Stimulated activated naive B cell treated with anti-CD40 and anti-IgM and Interleukin-4, amounts not matched to agents 10 μg/mL and 1 μg/mL and 100 μg/mL, for 72 hours (primary cell): ENCODE results near the gene PITRM1.

Source experiments
- ATAC-seq, 2 donors: fragments of 150-1000 bp; cut with Tn5 transposase; replicated peaks; 2 replicates each; pipeline ENCODE4 v1.10.0; 2021; ENCODE audit warnings: moderate library complexity in 1 of 2
- DNase-seq: peaks from one replicate; pipeline ENCODE4 v3.0.0; 2021
- H3K27ac Mint-ChIP-seq: one replicate; pipeline ENCODE4 v1.8.0; 2022; ENCODE audit warnings: mild to moderate bottlenecking, mixed read lengths
- H3K27me3 Mint-ChIP-seq, 2 donors: one replicate each; pipeline ENCODE4 v1.8.0; 2022; ENCODE audit warnings: mixed read lengths in 2 of 2
- H3K36me3 Mint-ChIP-seq, 2 donors: one replicate each; pipeline ENCODE4 v1.8.0; 2022; ENCODE audit warnings: mixed read lengths in 2 of 2, mild to moderate bottlenecking in 1 of 2
- H3K4me1 Mint-ChIP-seq, 2 donors: one replicate each; pipeline ENCODE4 v1.8.0; 2022; ENCODE audit warnings: mixed read lengths in 2 of 2, mild to moderate bottlenecking in 1 of 2
- H3K4me3 Mint-ChIP-seq, 2 donors: one replicate each; pipeline ENCODE4 v1.8.0; 2022; ENCODE audit warnings: mild to moderate bottlenecking in 2 of 2, mixed read lengths in 2 of 2, moderate library complexity in 1 of 2
- H3K9me3 Mint-ChIP-seq, 2 donors: one replicate each; pipeline ENCODE4 v1.8.0; 2022; ENCODE audit warnings: mixed read lengths in 2 of 2, mild to moderate bottlenecking in 1 of 2

The PITRM1 gene

GRCh38 chr10:3135006-3135405 is 37.6 kb downstream of the PITRM1 start:
- no peak for DNase-seq
- peak overlapping the region; percentile 5 for H3K27ac Mint-ChIP-seq
- peaks cover 48 to 74% of the 10 kb centered on the region in 2 donors for H3K36me3 Mint-ChIP-seq
- no peaks in the 10 kb centered on the region for H3K9me3 Mint-ChIP-seq
- no peaks in the 10 kb centered on the region for H3K27me3 Mint-ChIP-seq
- H3K4me3 Mint-ChIP-seq: no peak overlapping the region
- H3K4me1 Mint-ChIP-seq: no peaks in the 10 kb centered on the region
- no peak for ATAC-seq

DNA sequence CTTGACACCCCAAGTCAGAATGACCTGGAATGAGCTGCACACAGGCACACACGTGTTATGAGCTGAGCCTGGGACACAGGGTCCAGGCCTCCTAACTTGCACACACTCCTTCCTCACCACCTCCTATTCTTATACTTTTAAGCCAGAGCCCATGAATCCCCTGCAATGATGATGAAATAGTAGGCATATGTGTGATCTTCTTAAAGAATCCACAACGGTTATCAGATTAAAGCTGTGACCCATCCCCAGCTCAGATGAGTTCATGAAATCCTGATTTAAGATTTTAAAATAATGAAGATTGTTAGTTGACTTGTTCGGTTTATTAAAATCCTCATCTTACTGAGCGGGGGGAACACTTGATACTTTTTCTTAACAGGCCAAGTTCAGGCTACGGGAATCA is 38.6 kb downstream of the PITRM1 start:
- Mint-ChIP-seq H3K27me3 (no peaks in the 10 kb centered on the region), H3K9me3 (no peaks in the 10 kb centered on the region), H3K4me3 (no peak overlapping the region), H3K27ac (no peak overlapping the region), H3K36me3 (peaks cover 55 to 74% of the 10 kb centered on the region in 2 donors), H3K4me1 (no peaks in the 10 kb centered on the region)
- DNase-seq (no peak), ATAC-seq (no peak)

DNA sequence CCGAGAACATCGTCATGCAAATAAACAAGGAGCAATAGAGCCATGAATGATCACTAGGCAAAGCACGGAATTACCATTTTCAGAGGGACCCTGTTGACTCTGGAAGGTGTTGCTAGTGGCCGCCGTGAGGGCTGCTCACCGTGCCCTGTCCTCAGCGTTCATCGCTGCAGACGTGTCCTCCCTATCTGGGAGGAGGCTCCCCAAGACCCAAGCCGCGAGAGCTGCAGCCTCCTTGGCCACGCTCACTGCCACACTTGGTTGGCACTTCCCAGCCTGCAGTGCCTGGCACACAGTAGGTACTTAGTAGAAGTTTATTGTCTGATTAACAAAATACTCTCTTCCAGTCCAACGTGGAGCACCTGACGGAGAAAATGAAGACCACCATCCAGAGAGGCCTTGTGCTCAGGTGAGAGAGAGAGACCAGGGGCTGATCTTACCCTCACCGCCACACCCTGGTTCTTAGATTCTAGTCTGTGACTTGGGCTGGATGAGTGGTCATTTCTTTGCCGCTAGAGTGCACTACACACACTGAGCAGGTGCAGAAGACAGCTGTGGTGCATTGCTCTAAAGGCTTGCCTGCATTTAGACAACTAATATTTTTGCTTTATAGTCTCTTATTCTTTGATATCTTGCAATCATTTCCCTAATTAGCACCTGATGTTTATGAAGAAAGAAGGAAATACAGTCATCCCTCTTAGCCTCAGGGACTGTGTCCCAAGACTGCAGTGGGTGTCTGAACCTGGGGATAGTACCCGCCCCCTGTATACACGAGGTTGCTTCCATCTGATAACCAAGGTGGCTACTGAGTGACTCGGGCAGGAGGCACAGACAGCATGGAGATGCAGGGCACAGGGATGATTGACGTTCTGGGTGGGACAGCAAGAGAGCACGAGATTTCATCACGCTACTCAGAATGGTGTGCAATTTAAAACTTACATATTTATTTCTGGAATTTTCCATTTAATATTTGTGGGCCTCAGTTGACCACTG is 40.3 kb downstream of the PITRM1 start:
- Mint-ChIP-seq H3K27ac (peak overlapping the region; percentile 69), H3K9me3 (peaks cover 0 to 1% of the 10 kb centered on the region in 2 donors), H3K36me3 (peaks cover 55 to 79% of the 10 kb centered on the region in 2 donors), H3K4me3 (no peak overlapping the region), H3K4me1 (no peaks in the 10 kb centered on the region), H3K27me3 (no peaks in the 10 kb centered on the region)
- DNase-seq (no peak), ATAC-seq (no peak)

GRCh38 chr10:3131098-3131497 is 41.5 kb downstream of the PITRM1 start:
- DNase-seq: no peak
- Mint-ChIP-seq H3K36me3 (peaks cover 52 to 80% of the 10 kb centered on the region in 2 donors), H3K9me3 (peaks cover 0 to 1% of the 10 kb centered on the region in 2 donors), H3K4me1 (peaks cover 0 to 2% of the 10 kb centered on the region in 2 donors), H3K4me3 (no peak overlapping the region), H3K27ac (no peak overlapping the region), H3K27me3 (no peaks in the 10 kb centered on the region)
- no peak for ATAC-seq

DNA sequence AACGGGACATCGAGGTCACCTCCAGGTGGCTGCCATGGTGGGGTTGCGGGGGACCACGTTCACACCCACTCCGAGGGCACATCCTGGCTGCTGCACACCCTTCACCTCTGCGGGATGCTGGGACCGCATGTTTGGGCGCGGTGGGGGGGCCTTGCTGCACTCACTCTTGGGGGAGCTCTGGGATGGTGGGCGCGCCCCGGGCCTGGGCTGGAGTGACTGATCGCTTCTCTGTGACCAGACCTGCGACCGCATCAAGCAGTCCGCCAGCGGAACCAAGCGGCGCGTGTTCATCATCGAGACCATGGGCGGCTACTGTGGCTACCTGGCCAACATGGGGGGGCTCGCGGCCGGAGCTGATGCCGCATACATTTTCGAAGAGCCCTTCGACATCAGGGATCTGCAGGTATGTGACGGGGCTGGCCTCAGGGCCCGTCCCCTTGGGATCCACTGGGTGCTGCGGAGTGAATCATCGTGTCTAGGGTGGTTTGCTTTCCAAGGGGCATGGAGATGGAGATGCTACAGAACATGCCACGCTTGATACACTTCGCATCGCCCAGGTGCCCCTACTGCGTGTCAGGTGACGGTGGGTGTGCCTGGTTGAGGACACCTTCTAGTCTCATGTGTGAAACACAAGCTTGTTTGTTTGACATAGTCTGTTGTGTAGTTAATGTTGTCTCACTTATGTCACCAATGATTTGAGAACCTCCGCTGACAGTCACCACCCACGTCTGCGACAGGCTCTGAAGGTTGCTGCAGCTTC is 42.8 kb downstream of the PITRM1 start:
- ATAC-seq (peak in 1 of 2 donors; percentile 4), DNase-seq (no peak)
- Mint-ChIP-seq H3K4me1 (peaks cover 0 to 2% of the 10 kb centered on the region in 2 donors), H3K27me3 (no peaks in the 10 kb centered on the region), H3K27ac (peak overlapping the region; percentile 84), H3K9me3 (peaks cover 0 to 1% of the 10 kb centered on the region in 2 donors), H3K36me3 (peaks cover 53 to 85% of the 10 kb centered on the region in 2 donors), H3K4me3 (no peak overlapping the region)

GRCh38 chr10:3128379-3129130 is 44.0 kb downstream of the PITRM1 start:
- peaks cover 52 to 83% of the 10 kb centered on the region in 2 donors for H3K36me3 Mint-ChIP-seq

GRCh38 chr10:3127921-3128320 is 44.7 kb downstream of the PITRM1 start:
- peak overlapping the region; percentile 25 for H3K27ac Mint-ChIP-seq
- H3K9me3 Mint-ChIP-seq: peaks cover 0 to 1% of the 10 kb centered on the region in 2 donors
- no peak overlapping the region for H3K4me3 Mint-ChIP-seq
- ATAC-seq (no peak), DNase-seq (no peak)
- peaks cover 0 to 2% of the 10 kb centered on the region in 2 donors for H3K4me1 Mint-ChIP-seq
- no peaks in the 10 kb centered on the region for H3K27me3 Mint-ChIP-seq
- peaks cover 55 to 84% of the 10 kb centered on the region in 2 donors for H3K36me3 Mint-ChIP-seq

More at GRCh38 chr10:3128379-3129130, 44.0 kb downstream of the PITRM1 start:
- Mint-ChIP-seq H3K27ac (peak overlapping the region; percentile 54), H3K4me1 (peaks cover 0 to 2% of the 10 kb centered on the region in 2 donors), H3K4me3 (no peak overlapping the region), H3K27me3 (no peaks in the 10 kb centered on the region), H3K9me3 (peaks cover 0 to 1% of the 10 kb centered on the region in 2 donors)
- no peak for ATAC-seq
- DNase-seq: no peak

DNA sequence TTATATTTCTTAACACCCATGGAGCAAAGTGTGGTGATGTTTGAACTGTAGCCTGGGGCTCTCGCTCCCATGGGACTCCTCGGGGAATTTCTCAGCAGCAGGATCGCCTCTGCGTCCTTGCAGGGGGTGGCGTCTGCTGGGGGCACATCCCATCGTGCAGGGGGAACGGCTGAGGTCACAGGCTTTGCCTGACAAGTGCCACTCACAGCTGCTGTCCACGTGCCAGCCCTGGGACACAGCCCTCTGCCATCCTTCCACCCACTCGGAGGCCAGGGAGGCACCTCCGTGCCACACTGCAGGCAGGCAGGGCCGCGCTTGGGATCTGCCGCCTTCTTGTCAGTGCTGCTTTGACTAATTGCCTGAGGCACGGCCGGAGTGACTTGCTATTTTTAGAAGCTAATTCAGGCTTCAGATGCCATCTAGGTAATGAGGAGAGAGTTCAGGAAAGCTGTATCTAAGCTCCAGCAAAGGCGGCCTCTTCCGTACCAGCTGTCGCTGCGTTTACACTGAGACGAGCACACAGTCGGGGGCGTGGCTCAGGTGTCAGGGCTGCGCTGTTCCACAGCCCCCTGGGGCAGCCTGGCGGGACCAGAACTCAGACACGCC is 45.7 kb downstream of the PITRM1 start:
- Mint-ChIP-seq H3K4me3 (no peak overlapping the region), H3K4me1 (peaks cover 0 to 2% of the 10 kb centered on the region in 2 donors), H3K36me3 (peaks cover 55 to 84% of the 10 kb centered on the region in 2 donors), H3K27ac (peak overlapping the region; percentile 20), H3K27me3 (no peaks in the 10 kb centered on the region), H3K9me3 (peaks cover 0 to 1% of the 10 kb centered on the region in 2 donors)
- ATAC-seq (no peak), DNase-seq (no peak)

- DNase-seq (no peak), ATAC-seq (no peak)
- Mint-ChIP-seq H3K9me3 (peaks cover 0 to 1% of the 10 kb centered on the region in 2 donors), H3K27ac (peak overlapping the region; percentile 9), H3K4me1 (peaks cover 0 to 2% of the 10 kb centered on the region in 2 donors), H3K36me3 (peaks cover 56 to 82% of the 10 kb centered on the region in 2 donors), H3K27me3 (no peaks in the 10 kb centered on the region), H3K4me3 (no peak overlapping the region)
These were observed 46.3 kb downstream of the PITRM1 start for GRCh38 chr10:3126249-3126648.

DNA sequence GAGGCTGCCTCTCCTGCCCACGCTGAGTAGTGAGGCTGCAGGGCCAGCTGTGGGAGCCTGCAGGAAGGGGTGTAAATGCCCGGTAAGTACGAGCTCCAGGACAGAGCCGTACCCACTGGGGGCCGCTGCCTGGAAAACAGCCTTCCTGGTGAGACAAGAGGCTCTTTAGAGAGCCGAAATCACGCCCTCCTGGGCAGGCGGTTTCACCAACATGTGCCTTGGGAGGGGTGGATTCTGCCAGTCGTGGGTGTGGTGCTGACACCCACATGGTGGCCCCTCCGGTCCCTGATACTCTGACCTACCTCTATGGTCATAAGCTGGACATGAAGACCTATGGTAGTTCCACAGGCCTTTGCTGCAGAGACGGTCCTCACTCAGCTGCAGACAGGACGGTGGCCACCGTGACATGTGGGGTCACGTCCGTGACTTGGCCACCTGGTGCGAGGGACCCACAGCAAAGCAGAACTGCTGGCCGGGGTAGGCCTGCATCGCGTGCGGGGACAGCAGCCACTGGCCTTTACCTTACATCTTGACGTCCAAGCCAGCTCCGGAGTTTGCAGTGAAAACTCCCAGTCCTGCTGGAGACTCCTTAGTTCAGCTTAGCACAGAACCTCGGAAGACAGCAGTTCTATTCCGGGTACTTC is 46.9 kb downstream of the PITRM1 start:
- H3K4me3 Mint-ChIP-seq: no peak overlapping the region
- H3K27ac Mint-ChIP-seq: no peak overlapping the region
- peaks cover 0 to 2% of the 10 kb centered on the region in 2 donors for H3K4me1 Mint-ChIP-seq
- no peak for ATAC-seq
- peaks cover 59 to 84% of the 10 kb centered on the region in 2 donors for H3K36me3 Mint-ChIP-seq
- H3K9me3 Mint-ChIP-seq: peaks cover 0 to 1% of the 10 kb centered on the region in 2 donors
- DNase-seq: no peak
- no peaks in the 10 kb centered on the region for H3K27me3 Mint-ChIP-seq

- Mint-ChIP-seq H3K27me3 (no peaks in the 10 kb centered on the region), H3K4me3 (no peak overlapping the region), H3K9me3 (peaks cover 0 to 1% of the 10 kb centered on the region in 2 donors), H3K4me1 (peaks cover 0 to 2% of the 10 kb centered on the region in 2 donors), H3K36me3 (peaks cover 56 to 81% of the 10 kb centered on the region in 2 donors), H3K27ac (peak overlapping the region; percentile 25)
- ATAC-seq (no peak), DNase-seq (no peak)
These were observed 48.0 kb downstream of the PITRM1 start for GRCh38 chr10:3124412-3125175.

DNA sequence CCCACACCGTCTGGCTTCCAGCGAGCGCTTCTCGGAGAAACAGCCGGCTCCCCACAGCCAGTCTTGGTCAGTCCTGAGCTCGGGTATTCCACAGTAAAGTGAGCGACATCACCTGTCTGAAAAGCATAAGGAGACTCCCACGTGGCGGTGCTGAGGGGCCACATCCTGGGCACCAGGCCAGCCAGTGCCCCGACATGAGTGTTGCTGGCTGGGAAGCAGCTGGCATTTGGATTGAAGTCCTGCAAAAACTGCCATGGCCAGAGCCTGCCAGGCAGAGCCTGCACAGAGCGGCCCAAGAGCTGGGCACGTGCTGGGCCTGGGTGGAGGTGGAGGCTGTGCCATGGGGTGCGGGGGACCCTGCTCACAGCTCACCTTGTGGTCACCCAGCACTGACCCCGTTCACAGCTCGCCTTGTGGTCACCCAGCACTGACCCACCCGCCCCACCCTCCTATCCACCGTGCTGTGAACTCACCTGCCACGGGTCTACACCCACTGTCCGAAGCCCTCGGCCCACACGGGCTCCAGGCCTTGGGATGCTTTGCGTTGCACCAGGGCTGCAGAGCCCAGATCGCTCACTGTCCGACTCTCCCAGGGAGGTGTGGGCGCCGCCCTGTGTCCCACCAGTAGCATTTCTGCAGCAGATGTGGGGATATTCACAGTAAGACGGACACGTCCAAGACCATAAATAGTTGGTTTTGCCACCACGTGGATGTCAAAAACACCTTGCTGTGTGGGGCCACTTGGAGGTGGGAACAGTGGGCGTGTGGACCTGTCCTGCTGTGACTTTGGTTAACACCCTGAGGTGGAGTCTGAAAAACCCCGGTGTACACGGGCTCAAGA is 48.8 kb downstream of the PITRM1 start:
- H3K4me3 Mint-ChIP-seq: no peak overlapping the region
- H3K9me3 Mint-ChIP-seq: peaks cover 0 to 1% of the 10 kb centered on the region in 2 donors
- H3K27me3 Mint-ChIP-seq: no peaks in the 10 kb centered on the region
- no peak for ATAC-seq
- DNase-seq: no peak
- H3K4me1 Mint-ChIP-seq: peaks cover 0 to 2% of the 10 kb centered on the region in 2 donors
- H3K27ac Mint-ChIP-seq: no peak overlapping the region
- peaks cover 52 to 78% of the 10 kb centered on the region in 2 donors for H3K36me3 Mint-ChIP-seq
